HepG2 (cell line): Measurements from ENCODE around the gene ZMYND10. TPM values are rescaled to one million over a fixed set of nuclear protein-coding genes. Genes with fewer than 3 reads are reported as not detected.

Experiments used
- ATAC-seq: fragments of 200-7000 bp; cut with Tn5 transposase; 3 replicates; pipeline ENCODE4 v1.9.1; 2020; ENCODE audit warnings: mild to moderate bottlenecking, moderate library complexity
- BruUV-seq: library from RNA; stranded (reverse); fragments of 400-500 nt; replicated peaks from 2 replicates; lab custom pipeline; 2021; lab: Mats Ljungman, UMichigan
- CTCF ChIA-PET: fragments of 300-600 bp; formaldehyde crosslinking; extraction: SDS; loops from one replicate; lab custom pipeline; 2021; ENCODE audit warnings: low total read pairs, inconsistent platforms, low intra/inter-chr PET ratio; lab: Yijun Ruan, JAX
- POLR2A ChIA-PET: fragments of 350-600 bp; sonication (Branson Sonifier 250); formaldehyde crosslinking; loops from one replicate; lab custom pipeline; 2020; ENCODE audit warnings: antibody characterized with exemption, inconsistent platforms; lab: Yijun Ruan, JAX
- DNase-seq: peaks from one replicate; pipeline ENCODE4 v3.0.0-alpha.2; 2015; ENCODE audit warnings: low spot score
- FAIRE-seq: peaks from 3 replicates; lab custom pipeline; 2011; peaks lifted over from hg19 to GRCh38; lab: Jason Lieb, UNC
- H2AFZ ChIP-seq: one replicate; pipeline ENCODE4 v1.6.1; 2011; ENCODE audit warnings: low read length, inconsistent platforms
- H3K27ac ChIP-seq: fragments of 300-600 bp; 3 replicates; pipeline ENCODE4 v1.8.0; 2011; ENCODE audit warnings: mixed run types, mild to moderate bottlenecking, mixed read lengths, low read length, inconsistent platforms; ENCODE audit not compliant: insufficient read depth; ENCODE audit errors: extremely low read length
- H3K27me3 ChIP-seq, 2 experiments: fragments of 200-600 bp in 1 of 2; 2 replicates in 1 of 2; 3 replicates in 1 of 2; pipeline versions ENCODE4 v1.6.0 to v1.8.0; 2011; ENCODE audit warnings: low read length in 2 of 2, mild to moderate bottlenecking in 2 of 2, moderate library complexity in 2 of 2, inconsistent platforms in 1 of 2; ENCODE audit not compliant: insufficient read depth in 2 of 2, control insufficient read depth in 1 of 2
- H3K36me3 ChIP-seq, 2 experiments: fragments of 200-600 bp in 1 of 2; replicated peaks in 1 of 2; 2 replicates in 1 of 2; 3 replicates in 1 of 2; pipeline versions ENCODE4 v1.5.1 to v1.8.0; 2011; ENCODE audit warnings: low read length in 2 of 2, inconsistent platforms in 1 of 2; ENCODE audit not compliant: insufficient read depth in 2 of 2, control insufficient read depth in 1 of 2
- H3K4me1 ChIP-seq: 2 replicates; pipeline ENCODE4 v1.5.1; 2012; ENCODE audit warnings: low read length, inconsistent platforms; ENCODE audit not compliant: insufficient read depth
- H3K4me2 ChIP-seq: 2 replicates; pipeline ENCODE4 v1.6.0; 2011; ENCODE audit warnings: low read depth, low read length, inconsistent platforms
- H3K4me3 ChIP-seq, 3 experiments: fragments of 200-600 bp in 1 of 3; sonication (generic), shearing (Covaris generic) in 1 of 3; replicated peaks in 1 of 3; 2 replicates each; pipeline ENCODE4 v1.5.1; 2011 to 2016; ENCODE audit warnings: low read length in 3 of 3, inconsistent platforms in 2 of 3, low read depth in 2 of 3, mild to moderate bottlenecking in 2 of 3, control low read depth in 1 of 3, mixed read lengths in 1 of 3; ENCODE audit not compliant: insufficient read depth in 1 of 3
- H3K79me2 ChIP-seq: one replicate; pipeline ENCODE4 v1.6.1; 2011; ENCODE audit warnings: low read length, inconsistent platforms; ENCODE audit not compliant: insufficient read depth
- H3K9ac ChIP-seq: 2 replicates; pipeline ENCODE4 v1.6.0; 2011; ENCODE audit warnings: mild to moderate bottlenecking, low read depth, low read length, inconsistent platforms; ENCODE audit not compliant: insufficient read depth
- H3K9me3 ChIP-seq: 2 replicates; pipeline ENCODE4 v1.5.1; 2012; ENCODE audit warnings: mild to moderate bottlenecking, low read length
- H4K20me1 ChIP-seq: 2 replicates; pipeline ENCODE4 v1.6.0; 2011; ENCODE audit warnings: inconsistent platforms, mild to moderate bottlenecking, low read length, moderate library complexity; ENCODE audit not compliant: insufficient read depth
- MLLT10 ChIP-seq: sonication (generic); formaldehyde crosslinking; IDR thresholded peaks from 2 replicates; pipeline ENCODE4 v1.4.0; 2020; ENCODE audit warnings: missing genetic modification reagents
- NPAS2 ChIP-seq: sonication (generic); formaldehyde crosslinking; IDR thresholded peaks from 2 replicates; pipeline ENCODE4 v1.8.0; 2022; ENCODE audit warnings: mild to moderate bottlenecking, missing genetic modification reagents, borderline replicate concordance
- SAFB2 ChIP-seq: sonication (generic); formaldehyde crosslinking; IDR thresholded peaks from 2 replicates; pipeline ENCODE4 v1.5.1; 2020; ENCODE audit warnings: missing genetic modification reagents, low read depth, mild to moderate bottlenecking, borderline replicate concordance
- TAF15 ChIP-seq: fragments of 200-400 bp; formaldehyde crosslinking; IDR thresholded peaks from one replicate; pipeline ENCODE4 v1.6.1; 2018; ENCODE audit warnings: mild to moderate bottlenecking, low read depth, low read length; ENCODE audit not compliant: poor library complexity, severe bottlenecking
- ZNF44 ChIP-seq: sonication (generic); formaldehyde crosslinking; IDR thresholded peaks from 2 replicates; pipeline ENCODE4 v1.5.1; 2020; ENCODE audit warnings: mild to moderate bottlenecking, missing genetic modification reagents
- ZNF569 ChIP-seq: sonication (generic); formaldehyde crosslinking; IDR thresholded peaks from 2 replicates; pipeline ENCODE4 v1.5.0; 2020; ENCODE audit warnings: mild to moderate bottlenecking, missing genetic modification reagents, moderate library complexity, borderline replicate concordance
- ZNF788 ChIP-seq: sonication (generic); formaldehyde crosslinking; IDR thresholded peaks from 2 replicates; pipeline ENCODE4 v1.5.0; 2020; ENCODE audit warnings: mild to moderate bottlenecking, missing genetic modification reagents, borderline replicate concordance
- WGBS: methylation state at CpG from one replicate; pipeline ENCODE4 v1.1.6; 2017; ENCODE audit warnings: low lambda C conversion rate; 5-methylcytosine and 5-hydroxymethylcytosine counted together
- in situ Hi-C: cut with HindIII; loops from 2 replicates; pipeline ENCODE4 v1.10.0; 2017; ENCODE audit warnings: low pct_unique_long_range_greater_than_20kb; ENCODE audit not compliant: extremely low pct_ligation_motif_present
- intact Hi-C: fragments of 100-400 bp; cut with micrococcal nuclease; formaldehyde crosslinking; loops from one replicate; pipeline ENCODE4 v1.10.0; 2022; ENCODE audit not compliant: unreplicated experiment
- polyA plus RNA-seq, 8 experiments: library from polyadenylated mRNA; depleted of rRNA in 3 of 8; stranded (reverse) in 7 of 8; unstranded in 1 of 8; fragments of >200 nt; fragmentation: Illumina TruSeq in 4 of 8; extraction: Trizol in 4 of 8; gene quantifications; 2 replicates each; pipeline versions ENCODE4 v1.2.1 to v1.2.3, GENCODE V29; 2011 to 2016; ENCODE audit warnings: low read depth in 4 of 8, missing spikeins in 1 of 8, mixed read lengths in 1 of 8; ENCODE audit not compliant: insufficient read depth in 1 of 8
- total RNA-seq, 5 experiments: library from RNA; depleted of rRNA; stranded (reverse); fragments of >200 nt; fragmentation: Illumina TruSeq; extraction: Trizol; gene quantifications; 2 replicates each; pipeline ENCODE4 v1.2.3, GENCODE V29; 2016; ENCODE audit warnings: low read depth in 1 of 5
- TF ChIP-seq, protein P1 (sequence below): sonication (generic); formaldehyde crosslinking; IDR thresholded peaks from 2 replicates; pipeline ENCODE4 v1.5.1; 2020; ENCODE audit warnings: mild to moderate bottlenecking, missing genetic modification reagents, borderline replicate concordance
- TF ChIP-seq, protein P2 (sequence below): sonication (generic); formaldehyde crosslinking; IDR thresholded peaks from 2 replicates; pipeline ENCODE4 v1.4.0; 2020; ENCODE audit warnings: missing genetic modification reagents, borderline replicate concordance
- TF ChIP-seq, protein P3 (sequence below): sonication (generic); formaldehyde crosslinking; IDR thresholded peaks from 2 replicates; pipeline ENCODE4 v1.8.0; 2022; ENCODE audit warnings: mild to moderate bottlenecking, missing genetic modification reagents, borderline replicate concordance
- TF ChIP-seq, protein P4 (sequence below): sonication (generic); formaldehyde crosslinking; IDR thresholded peaks from 2 replicates; pipeline ENCODE4 v1.5.1; 2020; ENCODE audit warnings: missing genetic modification reagents, mild to moderate bottlenecking, borderline replicate concordance
- TF ChIP-seq, protein P5 (sequence below): sonication (generic); formaldehyde crosslinking; IDR thresholded peaks from 2 replicates; pipeline ENCODE4 v1.8.0; 2022; ENCODE audit warnings: mild to moderate bottlenecking, missing genetic modification reagents, moderate library complexity

The ZMYND10 gene
- total and polyA plus RNA-seq, 2 of the 13 experiments (the other 11 are each of a cell fraction or from before 2014, with no cell fraction given) = 0.60 to 0.74 TPM

DNA sequence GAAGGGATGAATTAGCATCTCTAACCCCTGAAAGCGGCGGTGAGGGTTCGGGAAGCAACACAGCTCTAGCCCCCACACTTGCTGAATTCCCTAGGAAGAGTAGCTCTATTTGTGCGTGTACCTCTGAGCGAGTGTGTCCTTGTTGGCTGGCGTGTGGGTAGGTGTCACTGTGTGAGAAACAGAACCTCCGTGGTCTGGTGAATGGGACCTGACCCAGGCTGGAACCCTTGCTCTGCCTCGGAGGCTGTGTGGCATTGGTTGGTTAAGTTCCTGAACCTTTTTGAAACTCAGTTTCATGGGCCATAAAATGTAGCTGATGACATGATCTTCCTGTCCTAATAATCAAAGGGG lies 14.2 kb upstream of the ZMYND10 start:
- Histone ChIP-seq H3K27me3 (peaks cover 3 to 15% of the 10 kb centered on the region in 2 experiments; a peak in 2 of 5 replicates), H3K4me3 (peak overlapping the region; percentile 10 to 88 (median 35)), H3K79me2 (peaks cover 39% of the 10 kb centered on the region), H3K4me1 (peaks cover 37% of the 10 kb centered on the region), H4K20me1 (peaks cover 25% of the 10 kb centered on the region), H3K4me2 (peak overlapping the region; percentile 94), H3K9ac (no peak overlapping the region), H3K36me3 (peaks cover 6 to 14% of the 10 kb centered on the region in 2 experiments; a peak in 4 of 5 replicates), H3K9me3 (no peaks in the 10 kb centered on the region), H2AFZ (peak overlapping the region; percentile 67), H3K27ac (no peak overlapping the region)
- no peak for FAIRE-seq
- DNase-seq = no peak
- no TSS peak for BruUV-seq
- 0% methylated on average over 1 of the region's 8 CpGs for WGBS
- POLR2A ChIA-PET = interaction anchor here (1.0 to 1.2 kb wide), 2 partner anchors 9 to 23 kb away, joined by 3 to 10 read pairs; partner anchors contain the start of genes CYB561D2 and NPRL2
- CTCF ChIA-PET = no interaction called here
- ATAC-seq = peak; percentile 13
- in situ Hi-C loops (no loop called here), intact Hi-C loops (no loop called here)
- TF ChIP-seq, protein P1, sequence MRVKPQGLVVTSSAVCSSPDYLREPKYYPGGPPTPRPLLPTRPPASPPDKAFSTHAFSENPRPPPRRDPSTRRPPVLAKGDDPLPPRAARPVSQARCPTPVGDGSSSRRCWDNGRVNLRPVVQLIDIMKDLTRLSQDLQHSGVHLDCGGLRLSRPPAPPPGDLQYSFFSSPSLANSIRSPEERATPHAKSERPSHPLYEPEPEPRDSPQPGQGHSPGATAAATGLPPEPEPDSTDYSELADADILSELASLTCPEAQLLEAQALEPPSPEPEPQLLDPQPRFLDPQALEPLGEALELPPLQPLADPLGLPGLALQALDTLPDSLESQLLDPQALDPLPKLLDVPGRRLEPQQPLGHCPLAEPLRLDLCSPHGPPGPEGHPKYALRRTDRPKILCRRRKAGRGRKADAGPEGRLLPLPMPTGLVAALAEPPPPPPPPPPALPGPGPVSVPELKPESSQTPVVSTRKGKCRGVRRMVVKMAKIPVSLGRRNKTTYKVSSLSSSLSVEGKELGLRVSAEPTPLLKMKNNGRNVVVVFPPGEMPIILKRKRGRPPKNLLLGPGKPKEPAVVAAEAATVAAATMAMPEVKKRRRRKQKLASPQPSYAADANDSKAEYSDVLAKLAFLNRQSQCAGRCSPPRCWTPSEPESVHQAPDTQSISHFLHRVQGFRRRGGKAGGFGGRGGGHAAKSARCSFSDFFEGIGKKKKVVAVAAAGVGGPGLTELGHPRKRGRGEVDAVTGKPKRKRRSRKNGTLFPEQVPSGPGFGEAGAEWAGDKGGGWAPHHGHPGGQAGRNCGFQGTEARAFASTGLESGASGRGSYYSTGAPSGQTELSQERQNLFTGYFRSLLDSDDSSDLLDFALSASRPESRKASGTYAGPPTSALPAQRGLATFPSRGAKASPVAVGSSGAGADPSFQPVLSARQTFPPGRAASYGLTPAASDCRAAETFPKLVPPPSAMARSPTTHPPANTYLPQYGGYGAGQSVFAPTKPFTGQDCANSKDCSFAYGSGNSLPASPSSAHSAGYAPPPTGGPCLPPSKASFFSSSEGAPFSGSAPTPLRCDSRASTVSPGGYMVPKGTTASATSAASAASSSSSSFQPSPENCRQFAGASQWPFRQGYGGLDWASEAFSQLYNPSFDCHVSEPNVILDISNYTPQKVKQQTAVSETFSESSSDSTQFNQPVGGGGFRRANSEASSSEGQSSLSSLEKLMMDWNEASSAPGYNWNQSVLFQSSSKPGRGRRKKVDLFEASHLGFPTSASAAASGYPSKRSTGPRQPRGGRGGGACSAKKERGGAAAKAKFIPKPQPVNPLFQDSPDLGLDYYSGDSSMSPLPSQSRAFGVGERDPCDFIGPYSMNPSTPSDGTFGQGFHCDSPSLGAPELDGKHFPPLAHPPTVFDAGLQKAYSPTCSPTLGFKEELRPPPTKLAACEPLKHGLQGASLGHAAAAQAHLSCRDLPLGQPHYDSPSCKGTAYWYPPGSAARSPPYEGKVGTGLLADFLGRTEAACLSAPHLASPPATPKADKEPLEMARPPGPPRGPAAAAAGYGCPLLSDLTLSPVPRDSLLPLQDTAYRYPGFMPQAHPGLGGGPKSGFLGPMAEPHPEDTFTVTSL = 0 out of 2 replicates have a peak, but pooled peaks have one; percentile 25
- TF ChIP-seq ZNF569 (0 out of 2 replicates have a peak, but pooled peaks have one; percentile 13), ZNF44 (no peak), SAFB2 (CRISPR knock-in tag) (0 out of 2 replicates have a peak, but pooled peaks have one; percentile 17), MLLT10 (CRISPR knock-in tag) (no peak), NPAS2 (no peak), TAF15 (no peak), ZNF788 (CRISPR knock-in tag) (0 out of 2 replicates have a peak, but pooled peaks have one; percentile 2)
- TF ChIP-seq, protein P2, sequence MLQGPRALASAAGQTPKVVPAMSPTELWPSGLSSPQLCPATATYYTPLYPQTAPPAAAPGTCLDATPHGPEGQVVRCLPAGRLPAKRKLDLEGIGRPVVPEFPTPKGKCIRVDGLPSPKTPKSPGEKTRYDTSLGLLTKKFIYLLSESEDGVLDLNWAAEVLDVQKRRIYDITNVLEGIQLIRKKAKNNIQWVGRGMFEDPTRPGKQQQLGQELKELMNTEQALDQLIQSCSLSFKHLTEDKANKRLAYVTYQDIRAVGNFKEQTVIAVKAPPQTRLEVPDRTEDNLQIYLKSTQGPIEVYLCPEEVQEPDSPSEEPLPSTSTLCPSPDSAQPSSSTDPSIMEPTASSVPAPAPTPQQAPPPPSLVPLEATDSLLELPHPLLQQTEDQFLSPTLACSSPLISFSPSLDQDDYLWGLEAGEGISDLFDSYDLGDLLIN (CRISPR knock-in tag) = no peak
- TF ChIP-seq, protein P3, sequence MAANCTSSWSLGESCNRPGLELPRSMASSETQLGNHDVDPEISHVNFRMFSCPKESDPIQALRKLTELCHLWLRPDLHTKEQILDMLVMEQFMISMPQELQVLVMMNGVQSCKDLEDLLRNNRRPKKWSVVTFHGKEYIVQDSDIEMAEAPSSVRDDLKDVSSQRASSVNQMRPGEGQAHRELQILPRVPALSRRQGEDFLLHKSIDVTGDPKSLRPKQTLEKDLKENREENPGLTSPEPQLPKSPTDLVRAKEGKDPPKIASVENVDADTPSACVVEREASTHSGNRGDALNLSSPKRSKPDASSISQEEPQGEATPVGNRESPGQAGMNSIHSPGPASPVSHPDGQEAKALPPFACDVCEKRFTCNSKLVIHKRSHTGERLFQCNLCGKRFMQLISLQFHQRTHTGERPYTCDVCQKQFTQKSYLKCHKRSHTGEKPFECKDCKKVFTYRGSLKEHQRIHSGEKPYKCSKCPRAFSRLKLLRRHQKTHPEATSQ = no peak; the same call in 1 of the 2 replicates
- TF ChIP-seq, protein P4, sequence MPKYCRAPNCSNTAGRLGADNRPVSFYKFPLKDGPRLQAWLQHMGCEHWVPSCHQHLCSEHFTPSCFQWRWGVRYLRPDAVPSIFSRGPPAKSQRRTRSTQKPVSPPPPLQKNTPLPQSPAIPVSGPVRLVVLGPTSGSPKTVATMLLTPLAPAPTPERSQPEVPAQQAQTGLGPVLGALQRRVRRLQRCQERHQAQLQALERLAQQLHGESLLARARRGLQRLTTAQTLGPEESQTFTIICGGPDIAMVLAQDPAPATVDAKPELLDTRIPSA (CRISPR knock-in tag) = no peak
- TF ChIP-seq, protein P5, sequence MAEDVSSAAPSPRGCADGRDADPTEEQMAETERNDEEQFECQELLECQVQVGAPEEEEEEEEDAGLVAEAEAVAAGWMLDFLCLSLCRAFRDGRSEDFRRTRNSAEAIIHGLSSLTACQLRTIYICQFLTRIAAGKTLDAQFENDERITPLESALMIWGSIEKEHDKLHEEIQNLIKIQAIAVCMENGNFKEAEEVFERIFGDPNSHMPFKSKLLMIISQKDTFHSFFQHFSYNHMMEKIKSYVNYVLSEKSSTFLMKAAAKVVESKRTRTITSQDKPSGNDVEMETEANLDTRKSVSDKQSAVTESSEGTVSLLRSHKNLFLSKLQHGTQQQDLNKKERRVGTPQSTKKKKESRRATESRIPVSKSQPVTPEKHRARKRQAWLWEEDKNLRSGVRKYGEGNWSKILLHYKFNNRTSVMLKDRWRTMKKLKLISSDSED (CRISPR knock-in tag) = no peak
